HepG2 (cell line): ENCODE data around the gene AP1G1. TPM values are rescaled to one million over a fixed set of nuclear protein-coding genes. Genes with fewer than 3 reads are reported as not detected.

Source experiments
- BATF2 ChIP-seq: sonication (generic); formaldehyde crosslinking; IDR thresholded peaks from 2 replicates; pipeline ENCODE4 v1.8.0; 2022; ENCODE audit warnings: mild to moderate bottlenecking, missing genetic modification reagents, moderate library complexity
- CSRNP2 ChIP-seq: sonication (generic); formaldehyde crosslinking; conservative IDR thresholded peaks from 2 replicates; pipeline ENCODE4 v1.8.0; 2022; ENCODE audit warnings: low read depth, missing genetic modification reagents
- ERF ChIP-seq: IDR thresholded peaks from 2 replicates; pipeline ENCODE4 v1.6.1; 2018; ENCODE audit warnings: missing biosample characterization, missing genetic modification reagents
- ETS1 ChIP-seq: sonication (generic); formaldehyde crosslinking; IDR thresholded peaks from 2 replicates; pipeline ENCODE4 v1.4.0; 2020; ENCODE audit warnings: missing genetic modification reagents
- EZH2 ChIP-seq: conservative IDR thresholded peaks from 2 replicates; pipeline ENCODE4 v1.6.1; 2012; ENCODE audit warnings: mild to moderate bottlenecking, low read depth, low read length, moderate library complexity
- HNRNPH1 ChIP-seq: fragments of 200-400 bp; formaldehyde crosslinking; optimal IDR thresholded peaks from 2 replicates; pipeline ENCODE3; 2017; ENCODE audit warnings: mild to moderate bottlenecking, low read depth, low read length
- LBX2 ChIP-seq: sonication (generic); formaldehyde crosslinking; IDR thresholded peaks from 2 replicates; pipeline ENCODE4 v1.5.0; 2020; ENCODE audit warnings: missing genetic modification reagents, mild to moderate bottlenecking, borderline replicate concordance
- MIXL1 ChIP-seq: IDR thresholded peaks from 2 replicates; pipeline ENCODE4 v1.6.1; 2016
- THAP8 ChIP-seq: sonication (generic); formaldehyde crosslinking; IDR thresholded peaks from 2 replicates; pipeline ENCODE4 v1.5.1; 2020; ENCODE audit warnings: missing genetic modification reagents, mild to moderate bottlenecking, borderline replicate concordance
- ZBTB26 ChIP-seq: IDR thresholded peaks from 2 replicates; pipeline ENCODE4 v1.6.1; 2016; ENCODE audit warnings: missing compliant biosample characterization, missing genetic modification reagents, borderline replicate concordance
- ZMAT3 ChIP-seq: sonication (generic); formaldehyde crosslinking; conservative IDR thresholded peaks from 2 replicates; pipeline ENCODE4 v1.7.0; 2021; ENCODE audit warnings: missing genetic modification reagents
- ZNF207 ChIP-seq: fragments of 450-650 bp; IDR thresholded peaks from 2 replicates; pipeline ENCODE4 v1.6.1; 2016; ENCODE audit warnings: antibody characterized with exemption, borderline replicate concordance
- ZNF234 ChIP-seq: sonication (generic); formaldehyde crosslinking; conservative IDR thresholded peaks from 2 replicates; pipeline ENCODE4 v1.5.1; 2020; ENCODE audit warnings: mild to moderate bottlenecking, missing genetic modification reagents
- ZNF281 ChIP-seq: sonication (generic); formaldehyde crosslinking; IDR thresholded peaks from 2 replicates; pipeline ENCODE4 v1.4.0; 2020; ENCODE audit warnings: missing genetic modification reagents, borderline replicate concordance
- ZNF574 ChIP-seq: sonication (generic); formaldehyde crosslinking; IDR thresholded peaks from 2 replicates; pipeline ENCODE4 v1.4.0; 2020; ENCODE audit warnings: missing genetic modification reagents
- ZSCAN12 ChIP-seq: sonication (generic); formaldehyde crosslinking; IDR thresholded peaks from 2 replicates; pipeline ENCODE4 v1.9.0; 2021; ENCODE audit warnings: mild to moderate bottlenecking, missing genetic modification reagents
- polyA plus RNA-seq, 8 experiments: library from polyadenylated mRNA; depleted of rRNA in 3 of 8; stranded (reverse) in 7 of 8; unstranded in 1 of 8; fragments of >200 nt; fragmentation: Illumina TruSeq in 4 of 8; extraction: Trizol in 4 of 8; gene quantifications; 2 replicates each; pipeline versions ENCODE4 v1.2.1 to v1.2.3, GENCODE V29; 2011 to 2016; ENCODE audit warnings: low read depth in 4 of 8, missing spikeins in 1 of 8, mixed read lengths in 1 of 8; ENCODE audit not compliant: insufficient read depth in 1 of 8
- total RNA-seq, 5 experiments: library from RNA; depleted of rRNA; stranded (reverse); fragments of >200 nt; fragmentation: Illumina TruSeq; extraction: Trizol; gene quantifications; 2 replicates each; pipeline ENCODE4 v1.2.3, GENCODE V29; 2016; ENCODE audit warnings: low read depth in 1 of 5

The AP1G1 gene
- total and polyA plus RNA-seq, 2 of the 13 experiments (the other 11 are each of a cell fraction or from before 2014, with no cell fraction given), result 62.2 to 66.2 TPM

GRCh38 chr16:71722801-71723536 lies 85.7 kb downstream of the AP1G1 start (continued):
- no peak for TF ChIP-seq ZNF281
- TF ChIP-seq MIXL1 (CRISPR knock-in tag), result peak; percentile 17; the same call in 1 of the 2 replicates
- no peak for TF ChIP-seq ZSCAN12 (CRISPR knock-in tag)
- no peak for TF ChIP-seq HNRNPH1
- TF ChIP-seq THAP8 (CRISPR knock-in tag), result no peak; the same call in 1 of the 2 replicates
- peak; percentile 36; the same call in 1 of the 2 replicates for TF ChIP-seq ERF (CRISPR knock-in tag)
- TF ChIP-seq ZNF234 (CRISPR knock-in tag), result no peak
- TF ChIP-seq ZNF207, result no peak
- TF ChIP-seq ETS1, result 0 out of 2 replicates have a peak, but pooled peaks have one; percentile 39
- TF ChIP-seq CSRNP2 (CRISPR knock-in tag), result no peak
- TF ChIP-seq ZNF574, result peak; percentile 54; the same call in 1 of the 2 replicates
- no peak for TF ChIP-seq EZH2
- TF ChIP-seq BATF2 (CRISPR knock-in tag), result 0 out of 2 replicates have a peak, but pooled peaks have one; percentile 28
- peak; percentile 91 for TF ChIP-seq ZMAT3 (CRISPR knock-in tag)
- no peak for TF ChIP-seq ZBTB26 (CRISPR knock-in tag)
- peak; percentile 32; the same call in 1 of the 2 replicates for TF ChIP-seq LBX2 (CRISPR knock-in tag)
